OCI-LY7 (cell line): Measurements from ENCODE around the gene TGFBR2. TPM values are rescaled to one million over a fixed set of nuclear protein-coding genes. Genes with fewer than 3 reads are reported as not detected.

ENCODE experiments used
- BruUV-seq: library from RNA; stranded (reverse); fragments of 400-500 nt; replicated peaks from 2 replicates; lab custom pipeline; 2021; lab: Mats Ljungman, UMichigan
- CTCF ChIA-PET: fragments of 300-600 bp; sonication (Branson Sonifier 250); formaldehyde crosslinking; loops from one replicate; lab custom pipeline; 2022; ENCODE audit warnings: antibody characterized with exemption; ENCODE audit not compliant: unreplicated experiment; lab: Charles Lee
- POLR2A ChIA-PET: fragments of 300-600 bp; sonication (Branson Sonifier 250); formaldehyde crosslinking; loops from one replicate; lab custom pipeline; 2022; ENCODE audit warnings: antibody characterized with exemption; lab: Charles Lee
- DNase-seq: peaks from one replicate; pipeline ENCODE4 v3.0.0-alpha.2; 2015; ENCODE audit warnings: low spot score
- H2AFZ ChIP-seq: fragments of 200-600 bp; sonication (generic), shearing (Covaris generic); 2 replicates; pipeline ENCODE4 v1.6.1; 2014; ENCODE audit warnings: mild to moderate bottlenecking, antibody characterized with exemption, low read length, moderate library complexity
- H3K27ac ChIP-seq: fragments of 200-600 bp; sonication (generic); 2 replicates; pipeline ENCODE4 v1.5.1; 2014; ENCODE audit warnings: mixed run types, low read depth, mild to moderate bottlenecking, moderate library complexity, low read length, inconsistent platforms; ENCODE audit not compliant: poor library complexity, severe bottlenecking
- H3K36me3 ChIP-seq: fragments of 200-600 bp; sonication (generic); 2 replicates; pipeline ENCODE4 v1.6.1; 2014; ENCODE audit warnings: mild to moderate bottlenecking, antibody characterized with exemption, low read length, moderate library complexity, mixed read lengths; ENCODE audit not compliant: insufficient read depth
- H3K4me1 ChIP-seq: fragments of 200-600 bp; sonication (generic); 2 replicates; pipeline ENCODE4 v1.5.1; 2014; ENCODE audit warnings: mild to moderate bottlenecking, low read length; ENCODE audit not compliant: insufficient read depth, poor library complexity, severe bottlenecking
- H3K4me2 ChIP-seq: fragments of 200-600 bp; sonication (generic); 2 replicates; pipeline ENCODE4 v1.6.1; 2014; ENCODE audit warnings: mild to moderate bottlenecking, low read length
- H3K4me3 ChIP-seq: fragments of 200-600 bp; sonication (generic); 2 replicates; pipeline ENCODE4 v1.5.1; 2014; ENCODE audit warnings: mild to moderate bottlenecking, low read depth, low read length; ENCODE audit not compliant: poor library complexity, severe bottlenecking
- H3K79me2 ChIP-seq: fragments of 200-600 bp; sonication (generic); 2 replicates; pipeline ENCODE4 v1.6.1; 2016; ENCODE audit warnings: low read depth, mild to moderate bottlenecking, low read length, moderate library complexity, mixed read lengths; ENCODE audit not compliant: insufficient read depth
- H3K9me2 ChIP-seq: fragments of 200-600 bp; sonication (generic); 2 replicates; pipeline ENCODE4 v1.6.1; 2016; ENCODE audit warnings: mild to moderate bottlenecking, low read length, mixed read lengths; ENCODE audit not compliant: insufficient read depth
- H3K9me3 ChIP-seq: fragments of 200-600 bp; sonication (generic); 2 replicates; pipeline ENCODE4 v1.6.1; 2014; ENCODE audit warnings: mild to moderate bottlenecking, mixed run types, low read length, mixed read lengths
- H4K20me1 ChIP-seq: fragments of 200-600 bp; sonication (generic); 2 replicates; pipeline ENCODE4 v1.6.1; 2014; ENCODE audit warnings: mild to moderate bottlenecking, antibody characterized with exemption, low read length, moderate library complexity, mixed read lengths; ENCODE audit not compliant: insufficient read depth
- EZH2phosphoT487 ChIP-seq: fragments of 200-600 bp; sonication (generic); IDR thresholded peaks from 2 replicates; pipeline ENCODE4 v1.6.1; 2018; ENCODE audit warnings: low read depth, borderline replicate concordance, mild to moderate bottlenecking, mixed run types, antibody characterized with exemption, low read length, moderate library complexity, mixed read lengths
- intact Hi-C: fragments of 100-400 bp; cut with micrococcal nuclease; formaldehyde crosslinking; loops from one replicate; pipeline ENCODE4 v1.10.0; 2022; ENCODE audit not compliant: unreplicated experiment
- total RNA-seq, 2 experiments: library from RNA; depleted of rRNA in 1 of 2; stranded (reverse); fragments of >200 nt in 1 of 2; shearing (Covaris generic) in 1 of 2; gene quantifications; 2 replicates each; pipeline ENCODE4 v1.2.3, GENCODE V29; 2014 to 2022
- TF ChIP-seq, protein P1 (sequence below): fragments of 200-600 bp; sonication (generic); conservative IDR thresholded peaks from 2 replicates; pipeline ENCODE4 v1.5.1; 2014; ENCODE audit warnings: mild to moderate bottlenecking, antibody characterized with exemption, low read length, moderate library complexity, mixed read lengths

The TGFBR2 gene
- total RNA-seq, 2 experiments from 2014 or later = 25.2 to 28.1 TPM

DNA sequence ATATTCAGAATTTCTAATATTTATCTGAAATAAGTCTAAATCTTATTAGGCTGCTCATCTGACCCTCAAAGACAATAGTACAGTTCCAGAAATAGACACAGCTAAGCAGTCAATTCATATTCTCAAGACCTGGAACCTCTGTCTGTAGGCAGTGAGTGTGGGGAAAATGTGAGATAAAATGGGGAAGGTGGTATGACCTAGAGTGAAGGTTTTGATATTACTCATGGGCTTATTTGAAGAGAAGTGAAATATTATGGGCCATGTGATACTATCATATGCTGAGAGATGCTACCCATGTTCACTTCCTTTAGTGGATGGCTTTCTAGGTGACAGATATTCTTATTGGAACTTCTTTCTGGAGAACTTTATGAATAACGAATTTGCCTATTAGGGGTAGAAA, 33.5 kb downstream of the TGFBR2 start:
- Histone ChIP-seq H3K9me3 (no peaks in the 10 kb centered on the region), H3K36me3 (0 out of 2 replicates have a peak, but pooled peaks cover under 1% of the 10 kb centered on the region), H4K20me1 (no peaks in the 10 kb centered on the region), H3K27ac (peak overlapping the region; percentile 81), H2AFZ (no peak overlapping the region), H3K9me2 (no peaks in the 10 kb centered on the region), H3K4me2 (peak overlapping the region; percentile 72), H3K4me3 (peak overlapping the region; percentile 15), H3K4me1 (peaks cover 100% of the 10 kb centered on the region), H3K79me2 (peaks cover 85% of the 10 kb centered on the region)
- no TSS peak for BruUV-seq
- ChIA-PET POLR2A (interaction anchor here (0.6 to 7.2 kb wide), 4 partner anchors 30 to 1299 kb away, joined by 3 to 45 read pairs (median 5); partner anchors contain the start of gene TGFBR2), CTCF (interaction anchor here (1.3 kb wide), 1 partner anchor 17 kb away, joined by 3 read pairs; no protein-coding TSS in a partner anchor)
- TF ChIP-seq, protein P1, sequence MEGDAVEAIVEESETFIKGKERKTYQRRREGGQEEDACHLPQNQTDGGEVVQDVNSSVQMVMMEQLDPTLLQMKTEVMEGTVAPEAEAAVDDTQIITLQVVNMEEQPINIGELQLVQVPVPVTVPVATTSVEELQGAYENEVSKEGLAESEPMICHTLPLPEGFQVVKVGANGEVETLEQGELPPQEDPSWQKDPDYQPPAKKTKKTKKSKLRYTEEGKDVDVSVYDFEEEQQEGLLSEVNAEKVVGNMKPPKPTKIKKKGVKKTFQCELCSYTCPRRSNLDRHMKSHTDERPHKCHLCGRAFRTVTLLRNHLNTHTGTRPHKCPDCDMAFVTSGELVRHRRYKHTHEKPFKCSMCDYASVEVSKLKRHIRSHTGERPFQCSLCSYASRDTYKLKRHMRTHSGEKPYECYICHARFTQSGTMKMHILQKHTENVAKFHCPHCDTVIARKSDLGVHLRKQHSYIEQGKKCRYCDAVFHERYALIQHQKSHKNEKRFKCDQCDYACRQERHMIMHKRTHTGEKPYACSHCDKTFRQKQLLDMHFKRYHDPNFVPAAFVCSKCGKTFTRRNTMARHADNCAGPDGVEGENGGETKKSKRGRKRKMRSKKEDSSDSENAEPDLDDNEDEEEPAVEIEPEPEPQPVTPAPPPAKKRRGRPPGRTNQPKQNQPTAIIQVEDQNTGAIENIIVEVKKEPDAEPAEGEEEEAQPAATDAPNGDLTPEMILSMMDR = no peak
- no peak for TF ChIP-seq EZH2phosphoT487
- intact Hi-C loops = loop anchor here (10.0 kb wide), 2 partner anchors 585 to 1315 kb away; no protein-coding TSS in a partner anchor
- DNase-seq = peak; percentile 55

DNA sequence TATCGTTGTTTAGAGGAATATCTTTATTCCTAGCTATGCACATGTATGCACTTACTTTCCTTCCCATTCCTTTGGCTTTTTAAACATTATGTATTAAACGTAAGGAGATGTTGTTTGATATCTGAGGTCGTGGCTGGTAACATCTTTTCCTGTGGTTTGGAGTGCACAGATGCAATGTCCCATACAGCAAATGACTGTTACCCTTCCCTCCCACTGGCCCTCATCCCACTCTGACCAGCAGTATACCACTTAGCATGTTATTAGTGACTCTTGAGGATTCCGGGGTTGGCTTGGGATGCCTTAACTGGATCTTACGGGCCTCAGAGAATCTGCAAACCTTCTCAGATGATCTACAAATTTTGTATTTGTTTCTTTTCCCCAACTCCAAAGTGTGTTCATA, 34.5 kb downstream of the TGFBR2 start:
- ChIA-PET CTCF (no interaction called here), POLR2A (interaction anchor here (1.0 to 7.2 kb wide), 8 partner anchors 7 to 93 kb away, joined by 3 to 45 read pairs (median 8); partner anchors contain the start of gene TGFBR2)
- intact Hi-C loops = loop anchor here (10.0 kb wide), 2 partner anchors 584 to 1314 kb away; no protein-coding TSS in a partner anchor
- Histone ChIP-seq H3K4me2 (peak overlapping the region; percentile 72), H3K9me2 (no peaks in the 10 kb centered on the region), H4K20me1 (no peaks in the 10 kb centered on the region), H2AFZ (no peak overlapping the region), H3K79me2 (peaks cover 78% of the 10 kb centered on the region), H3K9me3 (no peaks in the 10 kb centered on the region), H3K36me3 (peaks cover 10% of the 10 kb centered on the region), H3K4me3 (peak overlapping the region; percentile 15), H3K4me1 (peaks cover 100% of the 10 kb centered on the region), H3K27ac (peak overlapping the region; percentile 94)
- no TSS peak for BruUV-seq
- DNase-seq = no peak
- TF ChIP-seq, protein P1 = no peak
- no peak for TF ChIP-seq EZH2phosphoT487
